Mucosa of descending colon (tissue), 3 donors: ENCODE data around the gene CAB39. TPM values are rescaled to one million over a fixed set of nuclear protein-coding genes. Genes with fewer than 3 reads are reported as not detected.
A peak's percentile ranks its signal among the peaks of the same experiment; 100 is the strongest.

Experiments used
- ATAC-seq: fragments of 200-7000 bp; cut with Tn5 transposase; one replicate; pipeline ENCODE4 v1.9.1; 2020; ENCODE audit warnings: mild to moderate bottlenecking, moderate library complexity
- DNase-seq, 3 donors: peaks; one replicate each; pipeline ENCODE4 v3.0.0-alpha.2; 2020
- H3K36me3 ChIP-seq: fragments of 200-600 bp; one replicate; pipeline ENCODE4 v1.8.0; 2021; ENCODE audit warnings: low read depth, mild to moderate bottlenecking
- H3K4me1 ChIP-seq: fragments of 200-600 bp; one replicate; pipeline ENCODE4 v1.8.0; 2021; ENCODE audit warnings: low read depth, mild to moderate bottlenecking
- H3K4me3 ChIP-seq: fragments of 200-600 bp; one replicate; pipeline ENCODE4 v1.8.0; 2021; ENCODE audit warnings: mild to moderate bottlenecking
- H3K9me3 ChIP-seq: fragments of 200-600 bp; one replicate; pipeline ENCODE4 v1.8.0; 2021; ENCODE audit warnings: mild to moderate bottlenecking
- intact Hi-C, 2 donors: fragments of 100-400 bp; cut with DNase I in 1 of 2; cut with micrococcal nuclease in 1 of 2; formaldehyde crosslinking; loops; one replicate each; pipeline versions ENCODE4 v1.11.0 to v1.11.1; 2022; cut with DNase I, micrococcal nuclease
- total RNA-seq, 3 donors: library from RNA; stranded (reverse); fragmentation: NEBNext Ultra II Directional in 2 of 3; extraction: Animal tissue kit (Norgen Biotek cat#: 25700) in 2 of 3; gene quantifications; one replicate each; pipeline versions ENCODE4 v1.2.1 to v1.2.4, GENCODE V29; 2021 to 2023
- TF ChIP-seq, protein P1 (sequence below): fragments of 200-600 bp; IDR thresholded peaks from one replicate; pipeline ENCODE4 v1.8.0; 2022; ENCODE audit warnings: antibody characterized with exemption, mild to moderate bottlenecking
- donor health status: DM: no; HTN: no; CAD: no; lungs with moderate emphysema.
- donor health status: DM: no; HTN: no; CAD: no.
- donor health status: DM: no; HTN: yes; CAD: no.

Gene CAB39
- total RNA-seq, 3 donors from 2014 or later, result 112 to 155 (median 115) TPM

DNA sequence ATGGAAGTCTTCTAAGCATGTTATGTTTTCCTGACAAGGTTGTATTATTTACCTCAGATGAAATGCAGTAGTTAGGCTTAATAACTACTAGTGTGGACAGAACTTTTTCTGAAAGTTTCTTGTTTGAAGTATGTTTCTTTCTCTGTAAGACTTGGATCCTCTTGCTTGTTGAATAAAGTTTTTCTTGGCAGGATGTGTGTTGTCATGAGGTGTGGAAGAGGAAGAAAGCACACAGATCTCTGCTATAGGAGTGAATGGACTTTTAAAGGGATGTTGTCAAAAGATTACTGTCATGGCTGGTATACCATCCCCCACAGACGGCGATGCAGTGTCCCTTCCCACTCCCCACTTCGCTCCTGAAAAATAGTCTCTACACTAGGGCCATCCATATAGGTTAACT is 2.6 kb downstream of the CAB39 start:
- no peak overlapping the region for H3K4me3 ChIP-seq
- DNase-seq (no peak), ATAC-seq (no peak)
- TF ChIP-seq, protein P1, sequence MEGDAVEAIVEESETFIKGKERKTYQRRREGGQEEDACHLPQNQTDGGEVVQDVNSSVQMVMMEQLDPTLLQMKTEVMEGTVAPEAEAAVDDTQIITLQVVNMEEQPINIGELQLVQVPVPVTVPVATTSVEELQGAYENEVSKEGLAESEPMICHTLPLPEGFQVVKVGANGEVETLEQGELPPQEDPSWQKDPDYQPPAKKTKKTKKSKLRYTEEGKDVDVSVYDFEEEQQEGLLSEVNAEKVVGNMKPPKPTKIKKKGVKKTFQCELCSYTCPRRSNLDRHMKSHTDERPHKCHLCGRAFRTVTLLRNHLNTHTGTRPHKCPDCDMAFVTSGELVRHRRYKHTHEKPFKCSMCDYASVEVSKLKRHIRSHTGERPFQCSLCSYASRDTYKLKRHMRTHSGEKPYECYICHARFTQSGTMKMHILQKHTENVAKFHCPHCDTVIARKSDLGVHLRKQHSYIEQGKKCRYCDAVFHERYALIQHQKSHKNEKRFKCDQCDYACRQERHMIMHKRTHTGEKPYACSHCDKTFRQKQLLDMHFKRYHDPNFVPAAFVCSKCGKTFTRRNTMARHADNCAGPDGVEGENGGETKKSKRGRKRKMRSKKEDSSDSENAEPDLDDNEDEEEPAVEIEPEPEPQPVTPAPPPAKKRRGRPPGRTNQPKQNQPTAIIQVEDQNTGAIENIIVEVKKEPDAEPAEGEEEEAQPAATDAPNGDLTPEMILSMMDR, result no peak
- H3K36me3 ChIP-seq, result no peaks in the 10 kb centered on the region
- H3K9me3 ChIP-seq, result no peaks in the 10 kb centered on the region
- intact Hi-C loops, result loop anchor here in 1 of 2 donors (10.0 kb wide), 1 partner anchor 80 kb away; no protein-coding TSS in a partner anchor
- peaks cover 41% of the 10 kb centered on the region for H3K4me1 ChIP-seq

- H3K4me1 ChIP-seq, result peaks cover 46% of the 10 kb centered on the region
- no peak for DNase-seq
- H3K4me3 ChIP-seq, result no peak overlapping the region
- no peak for ATAC-seq
- no peaks in the 10 kb centered on the region for H3K36me3 ChIP-seq
- no peaks in the 10 kb centered on the region for H3K9me3 ChIP-seq
- intact Hi-C loops, result loop anchor here in 1 of 2 donors (10.0 kb wide), 1 partner anchor 78 kb away; no protein-coding TSS in a partner anchor
- TF ChIP-seq, protein P1, result no peak
Observed at GRCh38 chr2:230716588-230716987, 3.9 kb downstream of the CAB39 start.

DNA sequence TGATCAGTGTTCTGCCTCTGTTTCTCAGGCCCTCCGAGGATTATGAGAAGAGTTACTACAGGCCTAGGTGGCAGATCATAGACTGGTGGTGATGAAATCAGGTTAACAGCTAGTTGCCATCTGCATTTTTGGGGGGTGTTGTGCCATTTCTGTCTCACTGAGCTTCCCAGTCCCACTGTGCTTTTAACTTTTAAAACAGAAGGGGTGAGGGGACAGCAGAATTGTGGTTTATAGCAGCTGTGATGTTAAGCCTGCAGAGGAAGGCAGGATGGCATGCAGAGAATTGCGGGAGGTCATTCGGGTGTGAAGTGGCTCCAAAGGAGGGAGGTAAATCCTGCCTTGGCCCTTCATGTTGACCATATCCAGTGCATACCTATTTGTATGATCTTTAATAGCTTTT is 5.0 kb downstream of the CAB39 start:
- TF ChIP-seq, protein P1, result no peak
- DNase-seq, result no peak
- Histone ChIP-seq H3K9me3 (no peaks in the 10 kb centered on the region), H3K36me3 (no peaks in the 10 kb centered on the region), H3K4me1 (peaks cover 47% of the 10 kb centered on the region), H3K4me3 (no peak overlapping the region)
- no peak for ATAC-seq
- intact Hi-C loops, result loop anchor here in 1 of 2 donors (10.0 kb wide), 1 partner anchor 77 kb away; no protein-coding TSS in a partner anchor

DNA sequence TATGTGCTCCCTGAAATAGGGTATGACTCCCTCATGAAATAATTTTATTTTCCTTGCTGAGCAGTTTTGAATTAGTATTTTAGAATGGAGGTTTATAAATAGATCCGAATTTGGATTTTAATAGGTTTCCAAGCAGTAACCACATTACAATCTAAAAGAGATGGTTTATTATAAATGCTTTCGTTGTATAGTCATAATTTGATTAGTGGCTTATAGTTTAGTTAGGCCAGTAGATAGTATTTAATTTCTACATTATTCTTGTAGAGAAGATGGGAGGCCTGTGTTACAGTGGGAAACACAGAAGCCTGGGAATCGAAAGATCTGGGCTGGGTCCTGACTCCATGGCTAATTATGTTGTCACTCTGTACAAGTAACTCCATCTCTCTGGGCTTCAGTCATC is 6.7 kb downstream of the CAB39 start:
- DNase-seq (no peak), ATAC-seq (no peak)
- H3K36me3 ChIP-seq, result no peaks in the 10 kb centered on the region
- intact Hi-C loops, result loop anchor here in 1 of 2 donors (10.0 kb wide), 1 partner anchor 75 kb away; no protein-coding TSS in a partner anchor
- no peaks in the 10 kb centered on the region for H3K9me3 ChIP-seq
- peaks cover 45% of the 10 kb centered on the region for H3K4me1 ChIP-seq
- no peak overlapping the region for H3K4me3 ChIP-seq
- TF ChIP-seq, protein P1, result no peak

GRCh38 chr2:230721712-230722111 is 9.1 kb downstream of the CAB39 start:
- Histone ChIP-seq H3K9me3 (no peaks in the 10 kb centered on the region), H3K4me1 (peaks cover 25% of the 10 kb centered on the region), H3K4me3 (no peak overlapping the region), H3K36me3 (no peaks in the 10 kb centered on the region)
- TF ChIP-seq, protein P1, result no peak
- ATAC-seq, result peak; percentile 38
- DNase-seq, result no peak
- intact Hi-C loops, result no loop called here
